BJ (cell line): ENCODE measurements around the gene GTF2A1L. TPM values are rescaled to one million over a fixed set of nuclear protein-coding genes. Genes with fewer than 3 reads are reported as not detected.

ENCODE experiments used
- CTCF ChIA-PET: fragments of 350-600 bp; formaldehyde crosslinking; extraction: SDS; loops from one replicate; lab custom pipeline; 2021; ENCODE audit warnings: antibody characterized with exemption, inconsistent platforms; lab: Yijun Ruan, JAX
- POLR2A ChIA-PET: fragments of 300-600 bp; sonication (Branson Sonifier 250); formaldehyde crosslinking; extraction: SDS; loops from one replicate; lab custom pipeline; 2021; ENCODE audit warnings: antibody characterized with exemption; lab: Charles Lee
- DNase-seq: peaks from one replicate; pipeline ENCODE4 v3.0.0-alpha.2; 2011; ENCODE audit warnings: low read depth
- H3K27me3 ChIP-seq: 2 replicates; pipeline ENCODE4 v1.6.0; 2011; ENCODE audit warnings: low read length; ENCODE audit not compliant: control insufficient read depth, insufficient read depth
- H3K36me3 ChIP-seq: 2 replicates; pipeline ENCODE4 v1.5.1; 2011; ENCODE audit warnings: low read length; ENCODE audit not compliant: control insufficient read depth, insufficient read depth
- H3K4me3 ChIP-seq: 2 replicates; pipeline ENCODE4 v1.5.1; 2011; ENCODE audit warnings: low read depth, mild to moderate bottlenecking, control low read depth, low read length
- CTCF ChIP-seq: IDR thresholded peaks from 2 replicates; pipeline ENCODE4 v1.5.1; 2011; ENCODE audit warnings: low read depth, mild to moderate bottlenecking, control low read depth, inconsistent platforms, low read length, moderate library complexity; ENCODE audit not compliant: insufficient read depth
- polyA plus RNA-seq: library from polyadenylated mRNA; depleted of rRNA; stranded (reverse); fragments of >200 nt; gene quantifications from 2 replicates; pipeline ENCODE4 v1.2.3, GENCODE V29; 2011

Gene GTF2A1L
- polyA plus RNA-seq, 1 experiment: not detected

GRCh38 chr2:48651158-48651790, 33.6 kb downstream of the GTF2A1L start:
- no peak for TF ChIP-seq CTCF
- Histone ChIP-seq H3K4me3 (no peak overlapping the region), H3K36me3 (no peaks in the 10 kb centered on the region), H3K27me3 (no peaks in the 10 kb centered on the region)
- peak; percentile 60 for DNase-seq
- CTCF ChIA-PET: interaction anchor here (1.6 kb wide), 1 partner anchor 34 kb away, joined by 4 read pairs; no protein-coding TSS in a partner anchor
- POLR2A ChIA-PET: no interaction called here

GRCh38 chr2:48668992-48669391, 51.3 kb downstream of the GTF2A1L start:
- no peak for TF ChIP-seq CTCF
- no peaks in the 10 kb centered on the region for H3K36me3 ChIP-seq
- ChIA-PET CTCF (no interaction called here), POLR2A (no interaction called here)
- DNase-seq: no peak
- H3K27me3 ChIP-seq: no peaks in the 10 kb centered on the region
- H3K4me3 ChIP-seq: no peak overlapping the region

- TF ChIP-seq CTCF: no peak
- DNase-seq: no peak
- ChIA-PET POLR2A (no interaction called here), CTCF (no interaction called here)
- Histone ChIP-seq H3K4me3 (no peak overlapping the region), H3K27me3 (no peaks in the 10 kb centered on the region), H3K36me3 (no peaks in the 10 kb centered on the region)
Observed at GRCh38 chr2:48673581-48673980, 55.9 kb downstream of the GTF2A1L start.

- no peak for DNase-seq
- Histone ChIP-seq H3K36me3 (no peaks in the 10 kb centered on the region), H3K27me3 (no peaks in the 10 kb centered on the region), H3K4me3 (no peak overlapping the region)
- ChIA-PET POLR2A (no interaction called here), CTCF (no interaction called here)
- TF ChIP-seq CTCF: no peak
Observed at GRCh38 chr2:48674933-48675332, 57.3 kb downstream of the GTF2A1L start.

GRCh38 chr2:48677450-48677849, 59.8 kb downstream of the GTF2A1L start:
- TF ChIP-seq CTCF: no peak
- CTCF ChIA-PET: no interaction called here
- Histone ChIP-seq H3K27me3 (no peaks in the 10 kb centered on the region), H3K36me3 (no peaks in the 10 kb centered on the region), H3K4me3 (no peak overlapping the region)
- POLR2A ChIA-PET: no interaction called here
- DNase-seq: no peak
